Stimulated activated CD4-positive, alpha-beta T cell treated with anti-CD3 and anti-CD28 coated beads, Interleukin-4, amount 100 ng/mL, for 48 hours (primary cell): ENCODE measurements around the gene NUMB.

Experiments
- DNase-seq, 2 donors: peaks; one replicate each; pipeline ENCODE4 v3.0.0-alpha.2; 2020; ENCODE audit warnings: low read depth in 2 of 2

NUMB gene

GRCh38 chr14:73261075-73261474, 197.3 kb downstream of the NUMB start:
- no peak for DNase-seq

GRCh38 chr14:73260574-73260973, 197.8 kb downstream of the NUMB start:
- no peak for DNase-seq

- DNase-seq: no peak
Measured at GRCh38 chr14:73259837-73260236, 198.5 kb downstream of the NUMB start.

GRCh38 chr14:73258845-73259611, 199.3 kb downstream of the NUMB start:
- no peak for DNase-seq

DNA sequence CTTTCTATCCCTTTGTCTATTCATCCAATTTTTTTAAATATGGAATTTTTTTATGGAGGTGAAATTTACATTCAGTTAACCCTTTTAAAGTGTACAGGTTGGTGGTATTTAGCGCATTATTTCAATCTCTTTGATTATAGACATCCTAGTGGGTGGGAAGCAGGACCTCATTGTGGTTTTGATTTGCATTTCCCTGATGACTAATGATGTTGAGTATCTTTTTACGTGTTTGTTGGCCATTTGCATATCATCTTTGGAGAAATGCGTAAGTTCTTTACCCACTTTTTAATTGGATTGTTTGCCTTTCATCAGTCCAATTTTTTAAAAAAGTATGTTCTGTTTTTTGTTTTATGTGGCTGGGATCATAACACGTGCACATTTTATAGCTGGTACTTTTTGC, 200.3 kb downstream of the NUMB start:
- no peak for DNase-seq

GRCh38 chr14:73255693-73256225, 202.6 kb downstream of the NUMB start:
- no peak for DNase-seq

GRCh38 chr14:73255005-73255400, 203.3 kb downstream of the NUMB start:
- no peak for DNase-seq

DNA sequence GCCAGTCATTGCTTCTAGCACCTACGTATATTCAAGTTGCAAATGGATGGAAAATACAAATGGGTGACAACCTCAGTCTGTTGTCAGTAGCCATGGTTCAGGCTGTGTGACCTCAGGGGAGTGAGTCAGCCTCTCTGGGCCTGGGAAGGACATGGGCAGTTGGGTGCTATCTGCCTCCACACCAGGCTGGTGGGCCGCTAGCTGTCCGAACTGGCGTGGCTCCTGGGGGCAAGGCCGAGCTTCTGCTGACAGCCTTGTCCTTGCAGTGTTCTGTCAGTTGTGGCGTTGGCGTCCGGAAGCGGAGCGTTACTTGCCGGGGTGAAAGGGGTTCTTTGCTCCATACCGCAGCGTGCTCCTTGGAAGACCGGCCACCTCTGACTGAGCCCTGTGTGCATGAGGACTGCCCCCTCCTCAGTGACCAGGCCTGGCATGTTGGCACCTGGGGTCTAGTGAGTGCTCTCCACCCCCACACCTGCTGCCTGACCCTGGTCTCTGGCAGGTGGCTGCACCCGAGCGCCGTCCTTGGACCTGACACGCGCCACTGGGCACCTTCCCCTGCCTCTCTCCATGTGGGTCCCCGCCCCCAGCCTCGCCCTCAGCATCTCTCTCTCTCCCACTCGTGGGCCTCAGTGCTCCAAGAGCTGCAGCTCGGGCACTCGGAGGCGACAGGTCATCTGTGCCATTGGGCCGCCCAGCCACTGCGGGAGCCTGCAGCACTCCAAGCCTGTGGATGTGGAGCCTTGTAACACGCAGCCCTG, 203.9 kb downstream of the NUMB start:
- DNase-seq: no peak

GRCh38 chr14:73253721-73254120, 204.6 kb downstream of the NUMB start:
- no peak for DNase-seq

DNA sequence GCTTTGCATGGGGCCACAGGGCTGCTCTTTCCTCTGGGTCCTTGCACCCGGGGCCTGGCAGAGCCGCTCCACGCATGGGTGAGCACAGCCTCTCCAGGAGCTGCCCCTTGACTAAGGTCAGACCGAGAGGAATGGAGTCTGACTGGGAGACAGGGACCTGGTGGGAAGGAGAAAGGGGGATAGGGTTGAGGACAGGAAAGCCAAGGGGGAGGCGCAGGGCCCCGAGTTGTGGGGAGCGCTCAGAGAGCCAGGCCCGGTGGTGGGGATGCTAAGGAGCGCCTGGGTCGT, 205.1 kb downstream of the NUMB start:
- DNase-seq: no peak

GRCh38 chr14:73252491-73253322, 205.6 kb downstream of the NUMB start:
- DNase-seq: no peak

DNA sequence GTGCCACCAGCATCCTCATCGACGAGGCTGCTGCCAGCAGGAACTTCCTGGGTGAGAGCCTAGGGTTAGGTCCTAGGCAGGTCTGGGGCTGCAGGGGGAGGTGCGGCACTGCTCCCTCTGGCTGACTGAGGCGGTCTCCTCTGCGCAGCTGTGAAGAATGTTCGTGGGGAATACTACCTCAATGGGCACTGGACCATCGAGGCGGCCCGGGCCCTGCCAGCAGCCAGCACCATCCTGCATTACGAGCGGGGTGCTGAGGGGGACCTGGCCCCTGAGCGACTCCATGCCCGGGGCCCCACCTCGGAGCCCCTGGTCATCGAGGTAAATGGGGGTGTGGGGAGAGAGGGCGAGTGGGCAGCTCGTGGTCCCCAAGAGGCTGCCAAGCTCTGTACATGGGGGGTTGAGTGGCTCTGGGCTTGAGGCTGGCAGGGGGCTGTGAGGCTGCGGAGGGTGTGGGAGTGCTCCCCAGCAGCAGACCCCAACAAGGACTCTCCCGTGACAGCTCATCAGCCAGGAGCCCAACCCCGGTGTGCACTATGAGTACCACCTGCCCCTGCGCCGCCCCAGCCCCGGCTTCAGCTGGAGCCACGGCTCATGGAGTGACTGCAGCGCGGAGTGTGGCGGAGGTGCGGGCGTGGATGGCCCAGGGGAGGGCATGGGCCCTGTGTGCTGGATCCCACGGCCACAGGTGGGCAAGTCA, 206.7 kb downstream of the NUMB start:
- no peak for DNase-seq

GRCh38 chr14:73250781-73251500, 207.4 kb downstream of the NUMB start:
- DNase-seq: no peak

GRCh38 chr14:73250317-73250713, 208.0 kb downstream of the NUMB start:
- DNase-seq: no peak

DNA sequence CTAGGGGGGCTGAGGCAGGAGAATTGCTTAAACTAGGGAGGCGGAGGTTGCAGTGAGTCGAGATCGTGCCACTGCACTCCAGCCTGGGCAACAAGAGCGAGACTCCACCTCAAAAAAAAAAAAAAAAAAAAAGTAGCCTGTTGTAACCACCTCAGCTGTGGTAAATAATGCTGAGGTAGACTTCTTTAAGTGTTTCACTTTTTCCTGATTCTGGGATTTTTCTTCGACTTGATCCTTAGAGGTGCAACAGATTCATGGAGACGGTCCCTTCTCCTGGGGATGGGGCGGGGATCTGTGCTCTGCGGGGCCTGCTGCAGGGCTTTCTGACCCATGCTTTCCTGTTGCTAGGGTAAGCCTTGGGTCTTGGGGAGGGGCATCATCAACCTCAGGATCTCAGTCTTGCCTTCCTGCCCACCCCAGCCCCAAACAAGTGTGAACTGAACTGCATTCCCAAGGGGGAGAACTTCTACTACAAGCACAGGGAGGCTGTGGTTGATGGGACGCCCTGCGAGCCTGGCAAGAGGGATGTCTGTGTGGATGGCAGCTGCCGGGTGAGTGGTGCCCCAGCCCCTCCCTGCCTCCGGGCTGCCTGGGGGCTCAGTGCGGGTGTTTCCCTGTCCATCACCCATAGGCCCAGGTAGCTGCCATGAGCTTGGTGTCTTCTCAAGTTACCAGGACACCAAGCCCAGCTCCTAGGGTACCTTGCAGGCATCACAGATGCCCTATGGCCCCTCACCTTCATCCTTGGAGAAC, 208.6 kb downstream of the NUMB start:
- no peak for DNase-seq

DNA sequence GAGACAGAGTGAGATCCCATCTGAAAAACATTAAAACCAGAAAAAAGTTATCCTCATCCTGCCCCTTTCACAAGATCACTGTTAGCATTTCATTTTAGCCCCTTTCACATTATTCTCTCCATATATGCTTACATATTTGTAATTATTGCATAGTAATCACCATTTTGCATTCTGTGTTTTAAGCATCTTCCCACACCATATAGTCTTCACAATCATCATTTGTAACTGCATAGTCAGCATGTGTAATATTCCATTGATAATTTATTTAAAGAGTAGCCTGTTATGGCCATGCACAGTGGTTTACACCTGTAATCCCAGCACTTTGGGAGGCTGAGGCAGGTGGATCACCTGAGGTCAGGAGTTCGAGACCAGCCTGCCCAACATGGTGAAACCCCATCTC, 209.2 kb downstream of the NUMB start:
- no peak for DNase-seq

DNA sequence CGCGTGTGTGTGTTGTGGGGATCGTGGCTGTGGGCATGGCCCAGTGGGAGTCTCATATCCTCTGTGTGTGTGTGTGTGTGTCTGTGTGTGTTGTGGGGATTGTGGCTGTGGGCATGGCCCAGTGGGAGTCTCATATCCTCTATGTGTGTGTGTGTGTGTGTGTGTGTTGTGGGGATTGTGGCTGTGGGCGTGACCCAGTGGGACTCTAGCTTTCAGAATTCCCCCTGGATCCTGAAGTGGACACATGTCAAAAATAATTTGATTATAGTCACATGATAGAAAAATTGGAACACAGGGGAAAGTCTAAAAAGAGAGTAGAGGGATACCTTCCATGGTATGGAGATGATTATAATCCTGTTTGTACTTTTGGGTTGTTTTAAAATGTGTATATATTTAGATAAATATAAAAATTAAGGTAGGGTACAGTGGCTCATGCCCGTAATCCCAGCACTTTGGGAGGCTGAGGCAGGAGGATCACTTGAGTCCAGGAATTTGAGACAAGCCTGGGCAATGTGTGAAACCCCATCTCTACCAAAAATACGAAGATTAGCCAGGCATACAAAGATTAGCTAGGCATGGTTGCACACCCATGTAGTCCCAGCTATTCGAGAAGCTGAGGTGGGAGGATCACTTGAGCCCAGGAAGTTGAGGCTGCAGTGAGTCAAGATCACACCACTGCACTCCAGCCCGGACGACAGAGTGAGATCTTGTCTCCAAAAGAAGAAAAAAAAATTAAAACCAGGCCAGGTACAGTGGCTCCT, 210.1 kb downstream of the NUMB start:
- DNase-seq: no peak

- no peak for DNase-seq
Measured at GRCh38 chr14:73246387-73247150, 211.8 kb downstream of the NUMB start.
